Esophagus squamous epithelium (tissue), 4 donors: Measurements from ENCODE around the gene TAGAP.

ENCODE experiments used
- POLR2A ChIP-seq, 4 donors: fragments of 450-650 bp; IDR thresholded peaks; one replicate each; pipeline ENCODE4 v1.6.1; 2017; ENCODE audit warnings: antibody characterized with exemption in 4 of 4, mild to moderate bottlenecking in 4 of 4, moderate library complexity in 3 of 4
- TF ChIP-seq, protein P1 (sequence below), 6 experiments: fragments of 450-650 bp in 4 of 6; fragments of 200-600 bp in 2 of 6; sonication (generic) in 2 of 6; IDR thresholded peaks; one replicate each; pipeline ENCODE4 v1.5.1; 2016 to 2019; ENCODE audit warnings: antibody characterized with exemption in 6 of 6, mild to moderate bottlenecking in 4 of 6, moderate library complexity in 4 of 6

GRCh38 chr6:159020011-159020410 is 24.8 kb downstream of the TAGAP start:
- no peak for TF ChIP-seq POLR2A (IDR thresholded peaks at IDR 0.05)
- TF ChIP-seq, protein P1, sequence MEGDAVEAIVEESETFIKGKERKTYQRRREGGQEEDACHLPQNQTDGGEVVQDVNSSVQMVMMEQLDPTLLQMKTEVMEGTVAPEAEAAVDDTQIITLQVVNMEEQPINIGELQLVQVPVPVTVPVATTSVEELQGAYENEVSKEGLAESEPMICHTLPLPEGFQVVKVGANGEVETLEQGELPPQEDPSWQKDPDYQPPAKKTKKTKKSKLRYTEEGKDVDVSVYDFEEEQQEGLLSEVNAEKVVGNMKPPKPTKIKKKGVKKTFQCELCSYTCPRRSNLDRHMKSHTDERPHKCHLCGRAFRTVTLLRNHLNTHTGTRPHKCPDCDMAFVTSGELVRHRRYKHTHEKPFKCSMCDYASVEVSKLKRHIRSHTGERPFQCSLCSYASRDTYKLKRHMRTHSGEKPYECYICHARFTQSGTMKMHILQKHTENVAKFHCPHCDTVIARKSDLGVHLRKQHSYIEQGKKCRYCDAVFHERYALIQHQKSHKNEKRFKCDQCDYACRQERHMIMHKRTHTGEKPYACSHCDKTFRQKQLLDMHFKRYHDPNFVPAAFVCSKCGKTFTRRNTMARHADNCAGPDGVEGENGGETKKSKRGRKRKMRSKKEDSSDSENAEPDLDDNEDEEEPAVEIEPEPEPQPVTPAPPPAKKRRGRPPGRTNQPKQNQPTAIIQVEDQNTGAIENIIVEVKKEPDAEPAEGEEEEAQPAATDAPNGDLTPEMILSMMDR (IDR thresholded peaks at IDR 0.05) = no peak
